H1 (cell line): ENCODE measurements around the gene GYS2. TPM values are rescaled to one million over a fixed set of nuclear protein-coding genes. Genes with fewer than 3 reads are reported as not detected.

Experiments used
- ATF2 ChIP-seq: IDR thresholded peaks from 2 replicates; pipeline ENCODE4 v1.6.1; 2012; ENCODE audit warnings: low read length, inconsistent platforms
- ATF3 ChIP-seq: IDR thresholded peaks from 2 replicates; pipeline ENCODE4 v1.6.1; 2011; ENCODE audit warnings: low read depth, mild to moderate bottlenecking, low read length; ENCODE audit not compliant: insufficient read depth
- BACH1 ChIP-seq: IDR thresholded peaks from 2 replicates; pipeline ENCODE4 v1.6.1; 2012; ENCODE audit warnings: low read length, improper control_type of control experiment
- BCL11A ChIP-seq, 2 experiments: IDR thresholded peaks; one replicate each; pipeline ENCODE4 v1.6.1; 2011; ENCODE audit warnings: low read depth in 2 of 2, low read length in 2 of 2, mild to moderate bottlenecking in 2 of 2
- CHD7 ChIP-seq: fragments of 300-600 bp; sonication (generic); IDR thresholded peaks from 2 replicates; pipeline ENCODE4 v1.7.1; 2012; ENCODE audit warnings: low read length, moderate library complexity, mild to moderate bottlenecking, inconsistent platforms; ENCODE audit not compliant: insufficient replicate concordance
- POLR2AphosphoS5 ChIP-seq: IDR thresholded peaks from 2 replicates; pipeline ENCODE4 v1.6.1; 2011; ENCODE audit warnings: low read depth, low read length
- RNF2 ChIP-seq: fragments of 200-900, 300-1000 bp; sonication (generic); IDR thresholded peaks from 2 replicates; pipeline ENCODE4 v1.7.1; 2016; ENCODE audit warnings: borderline replicate concordance, low read depth, mild to moderate bottlenecking, antibody characterized with exemption, low read length; ENCODE audit not compliant: poor library complexity, severe bottlenecking; ENCODE audit errors: missing control alignments
- SIRT6 ChIP-seq: IDR thresholded peaks from one replicate; pipeline ENCODE4 v1.7.1; 2012; ENCODE audit warnings: low read length, inconsistent platforms
- SP1 ChIP-seq: IDR thresholded peaks from 2 replicates; pipeline ENCODE4 v1.6.1; 2011; ENCODE audit warnings: low read depth, low read length
- SP2 ChIP-seq: IDR thresholded peaks from 2 replicates; pipeline ENCODE4 v1.6.1; 2012; ENCODE audit warnings: mild to moderate bottlenecking, low read length, inconsistent platforms
- polyA plus RNA-seq, 7 experiments: library from polyadenylated mRNA; depleted of rRNA in 3 of 7; stranded (reverse) in 5 of 7; unstranded in 2 of 7; fragments of >200 nt in 5 of 7; fragments of 200-250 nt in 2 of 7; gene quantifications; 1 replicate in 5 of 7; 2 replicates in 1 of 7; 4 replicates in 1 of 7; pipeline versions ENCODE4 v1.2.1 to v1.2.3, GENCODE V29; 2011 to 2013; ENCODE audit warnings: missing spikeins in 2 of 7, mixed read lengths in 2 of 7
- total RNA-seq: library from RNA; stranded (reverse); fragmentation: NEBNext Ultra II Directional; extraction: Animal tissue kit (Norgen Biotek cat#: 25700); gene quantifications from 2 replicates; pipeline ENCODE4 v1.2.1, GENCODE V29; 2021

The GYS2 gene
- total and polyA plus RNA-seq, 2 of the 8 experiments (the other 6 are each of a cell fraction or from before 2014, with no cell fraction given), result not detected

- TF ChIP-seq CHD7 (no peak), SIRT6 (no peak), ATF2 (no peak), BCL11A (IDR thresholded peaks at IDR 0.05; ENCODE audit: low read depth in 2 of 2, low read length in 2 of 2) (no peak), RNF2 (no peak), POLR2AphosphoS5 (no peak), SP2 (no peak), ATF3 (no peak), BACH1 (no peak), SP1 (no peak)
These were observed 75.7 kb downstream of the GYS2 start (continued) for GRCh38 chr12:21528953-21529352.
